Neural crest cell (in vitro differentiated cells): ENCODE measurements around the gene CUL1. TPM values are rescaled to one million over a fixed set of nuclear protein-coding genes. Genes with fewer than 3 reads are reported as not detected.

Source experiments
- DNase-seq: peaks from one replicate; pipeline ENCODE4 v3.0.0; 2021; ENCODE audit warnings: low read depth, mixed read lengths, low spot score
- H3K27ac Mint-ChIP-seq: one replicate; pipeline ENCODE4 v1.8.0; 2021; ENCODE audit warnings: mild to moderate bottlenecking, mixed read lengths; ENCODE audit not compliant: unreplicated experiment
- H3K27me3 Mint-ChIP-seq: 2 replicates; pipeline ENCODE4 v1.8.0; 2021; ENCODE audit warnings: low read depth, mild to moderate bottlenecking, mixed read lengths
- H3K36me3 Mint-ChIP-seq: 2 replicates; pipeline ENCODE4 v1.8.0; 2021; ENCODE audit warnings: low read depth, mild to moderate bottlenecking, mixed read lengths
- H3K4me1 Mint-ChIP-seq: 2 replicates; pipeline ENCODE4 v1.8.0; 2021; ENCODE audit warnings: mixed read lengths
- H3K4me3 Mint-ChIP-seq: one replicate; pipeline ENCODE4 v1.8.0; 2021; ENCODE audit warnings: mild to moderate bottlenecking, mixed read lengths
- H3K9me3 Mint-ChIP-seq: 2 replicates; pipeline ENCODE4 v1.8.0; 2021; ENCODE audit warnings: mixed read lengths
- total RNA-seq: library from RNA; stranded (reverse); gene quantifications from 2 replicates; pipeline ENCODE4 v1.2.1, GENCODE V29; 2021
- TF ChIP-seq, protein P1 (sequence below): fragments of 200-600 bp; sonication (generic); conservative IDR thresholded peaks from 2 replicates; pipeline ENCODE4 v1.5.0; 2021; ENCODE audit warnings: antibody characterized with exemption, mild to moderate bottlenecking

CUL1 gene
- total RNA-seq, 1 donor from 2014 or later: 70.0 TPM

DNA sequence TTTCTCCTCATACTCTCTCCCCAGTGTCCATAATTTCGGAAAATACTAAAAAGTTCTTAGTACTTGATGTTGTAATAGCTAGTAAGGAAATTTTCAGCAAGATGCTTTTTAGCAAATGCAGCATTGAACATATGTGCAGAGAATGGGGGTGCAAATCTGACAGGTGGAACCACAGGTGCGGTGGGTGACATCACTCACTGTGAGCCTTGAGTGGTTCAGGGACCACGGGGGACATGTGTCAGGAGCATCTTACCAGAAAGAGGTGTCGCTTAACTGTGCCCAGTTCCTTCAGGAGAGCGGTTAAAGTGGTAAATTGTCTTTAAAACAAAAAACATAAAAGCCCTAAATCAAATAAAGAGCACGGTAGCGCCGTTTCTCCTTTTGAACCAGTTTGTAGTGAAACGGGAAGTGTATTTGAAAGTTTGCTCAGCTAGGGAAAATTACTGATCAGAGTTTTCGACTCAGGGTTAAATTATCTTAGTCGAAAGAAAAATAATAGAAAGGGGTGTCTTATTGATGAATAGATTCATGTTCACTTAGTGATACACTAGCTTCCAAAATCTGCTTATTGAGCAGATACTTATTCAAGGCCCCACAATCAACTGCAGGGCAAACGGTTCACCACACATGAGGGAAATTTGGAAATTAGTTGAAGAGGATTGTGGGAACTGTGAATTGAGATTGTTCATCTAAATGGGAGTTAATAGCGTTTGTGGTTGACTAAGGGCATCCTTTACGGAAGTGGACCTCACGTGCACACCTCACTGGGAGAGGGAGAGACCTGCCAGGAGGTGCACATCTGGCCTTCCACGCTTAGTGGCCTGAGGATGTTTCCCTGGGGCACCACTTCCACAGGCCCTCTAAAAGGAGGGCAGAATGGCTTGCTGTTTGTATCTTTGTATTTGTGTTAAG is 12.7 kb downstream of the CUL1 start:
- Mint-ChIP-seq H3K4me1 (peaks cover 43% of the 10 kb centered on the region), H3K9me3 (peaks cover 1% of the 10 kb centered on the region), H3K27ac (no peak overlapping the region), H3K4me3 (no peak overlapping the region), H3K36me3 (peaks cover 14% of the 10 kb centered on the region), H3K27me3 (no peaks in the 10 kb centered on the region)
- TF ChIP-seq, protein P1, sequence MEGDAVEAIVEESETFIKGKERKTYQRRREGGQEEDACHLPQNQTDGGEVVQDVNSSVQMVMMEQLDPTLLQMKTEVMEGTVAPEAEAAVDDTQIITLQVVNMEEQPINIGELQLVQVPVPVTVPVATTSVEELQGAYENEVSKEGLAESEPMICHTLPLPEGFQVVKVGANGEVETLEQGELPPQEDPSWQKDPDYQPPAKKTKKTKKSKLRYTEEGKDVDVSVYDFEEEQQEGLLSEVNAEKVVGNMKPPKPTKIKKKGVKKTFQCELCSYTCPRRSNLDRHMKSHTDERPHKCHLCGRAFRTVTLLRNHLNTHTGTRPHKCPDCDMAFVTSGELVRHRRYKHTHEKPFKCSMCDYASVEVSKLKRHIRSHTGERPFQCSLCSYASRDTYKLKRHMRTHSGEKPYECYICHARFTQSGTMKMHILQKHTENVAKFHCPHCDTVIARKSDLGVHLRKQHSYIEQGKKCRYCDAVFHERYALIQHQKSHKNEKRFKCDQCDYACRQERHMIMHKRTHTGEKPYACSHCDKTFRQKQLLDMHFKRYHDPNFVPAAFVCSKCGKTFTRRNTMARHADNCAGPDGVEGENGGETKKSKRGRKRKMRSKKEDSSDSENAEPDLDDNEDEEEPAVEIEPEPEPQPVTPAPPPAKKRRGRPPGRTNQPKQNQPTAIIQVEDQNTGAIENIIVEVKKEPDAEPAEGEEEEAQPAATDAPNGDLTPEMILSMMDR: no peak
- no peak for DNase-seq

DNA sequence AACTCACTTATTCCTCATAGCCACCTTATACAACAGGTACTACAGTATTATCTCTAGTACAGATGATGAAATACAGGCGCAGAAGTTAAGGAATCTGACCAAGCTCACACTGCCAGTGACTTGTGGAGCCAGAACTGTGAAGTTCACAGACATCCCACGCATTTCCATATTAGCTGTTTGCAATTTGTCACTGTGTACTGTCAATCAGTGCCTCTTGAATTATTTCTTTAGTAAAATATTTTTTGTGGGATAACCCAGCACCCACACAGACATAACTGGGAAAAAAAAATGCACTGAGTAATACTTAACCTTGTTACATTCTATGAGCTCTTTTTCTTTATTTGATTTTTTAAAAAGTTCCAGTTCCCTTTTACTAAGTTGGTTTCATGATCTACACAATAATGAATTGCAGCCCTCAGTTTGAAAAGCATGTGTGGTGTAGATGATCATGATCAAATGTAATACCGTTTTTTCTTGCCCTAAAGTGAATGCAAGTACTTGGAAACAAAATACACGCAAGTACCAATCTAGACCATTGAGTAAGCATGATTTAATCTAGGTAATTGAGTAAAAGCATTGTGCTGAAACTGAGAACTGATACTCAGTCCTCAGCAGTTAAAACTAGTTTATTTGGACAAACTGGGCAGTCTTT is 14.1 kb downstream of the CUL1 start:
- no peak overlapping the region for H3K27ac Mint-ChIP-seq
- H3K9me3 Mint-ChIP-seq: peaks cover 7% of the 10 kb centered on the region
- DNase-seq: no peak
- H3K36me3 Mint-ChIP-seq: peaks cover 22% of the 10 kb centered on the region
- peaks cover 38% of the 10 kb centered on the region for H3K4me1 Mint-ChIP-seq
- H3K27me3 Mint-ChIP-seq: no peaks in the 10 kb centered on the region
- TF ChIP-seq, protein P1: no peak
- no peak overlapping the region for H3K4me3 Mint-ChIP-seq

- Mint-ChIP-seq H3K27ac (no peak overlapping the region), H3K27me3 (no peaks in the 10 kb centered on the region), H3K9me3 (peaks cover 8% of the 10 kb centered on the region), H3K4me1 (peaks cover 36% of the 10 kb centered on the region), H3K4me3 (no peak overlapping the region), H3K36me3 (peaks cover 26% of the 10 kb centered on the region)
- TF ChIP-seq, protein P1: no peak
- DNase-seq: no peak
Measured at GRCh38 chr7:148714498-148714897, 15.8 kb downstream of the CUL1 start.

DNA sequence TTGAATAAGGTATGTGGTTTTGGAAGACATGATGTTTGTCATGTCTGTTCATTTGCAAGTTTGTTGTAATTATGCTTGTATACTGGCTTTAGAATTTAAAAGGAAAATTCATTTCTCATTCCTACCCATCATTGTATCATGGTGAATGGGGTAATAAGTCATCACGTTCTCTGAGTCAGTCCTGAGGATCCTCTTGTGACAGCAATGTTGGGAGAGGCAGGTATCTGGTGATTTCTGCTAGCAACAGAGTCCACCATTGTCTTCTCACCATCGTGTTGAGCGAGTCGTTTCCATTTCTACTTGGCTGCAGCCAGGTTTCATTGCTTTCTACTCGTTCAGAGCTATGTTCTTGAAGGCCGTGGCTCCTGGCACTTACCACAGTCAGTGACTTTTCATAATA is 16.3 kb downstream of the CUL1 start:
- TF ChIP-seq, protein P1: no peak
- DNase-seq: no peak
- Mint-ChIP-seq H3K27ac (no peak overlapping the region), H3K27me3 (no peaks in the 10 kb centered on the region), H3K9me3 (peaks cover 8% of the 10 kb centered on the region), H3K4me1 (peaks cover 38% of the 10 kb centered on the region), H3K4me3 (no peak overlapping the region), H3K36me3 (peaks cover 26% of the 10 kb centered on the region)

DNA sequence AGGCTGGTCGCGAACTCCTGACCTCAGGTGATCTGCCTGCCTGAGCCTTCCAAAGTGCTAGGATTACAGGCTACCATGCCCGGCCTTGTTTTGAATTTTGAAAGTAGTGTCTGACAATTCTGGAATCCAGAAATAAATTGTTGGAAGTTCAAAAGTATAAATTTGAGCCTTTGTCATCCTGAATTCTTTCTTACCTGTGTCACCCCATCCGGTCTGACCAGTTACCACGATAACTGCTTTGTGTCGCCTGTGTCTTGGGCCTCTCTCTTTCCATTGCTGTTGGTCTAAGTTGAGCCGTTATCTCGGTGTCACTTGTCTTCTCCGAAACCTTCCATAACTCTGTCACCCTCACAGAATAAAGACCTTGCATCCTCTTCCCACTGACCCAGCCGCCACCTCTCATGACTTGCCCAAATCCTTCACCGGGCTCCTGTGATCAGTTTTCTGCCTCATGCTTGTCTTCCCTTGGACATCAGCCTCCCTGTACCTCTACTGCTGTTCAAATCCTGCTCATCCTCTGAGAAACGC is 18.6 kb downstream of the CUL1 start:
- peaks cover 29% of the 10 kb centered on the region for H3K36me3 Mint-ChIP-seq
- DNase-seq: no peak
- TF ChIP-seq, protein P1: no peak
- no peak overlapping the region for H3K27ac Mint-ChIP-seq
- H3K9me3 Mint-ChIP-seq: peaks cover 8% of the 10 kb centered on the region
- H3K27me3 Mint-ChIP-seq: no peaks in the 10 kb centered on the region
- no peak overlapping the region for H3K4me3 Mint-ChIP-seq
- peaks cover 30% of the 10 kb centered on the region for H3K4me1 Mint-ChIP-seq
